GM12874 (cell line): ENCODE measurements around the gene WRNIP1.

Source experiments
- CTCF ChIP-seq: IDR thresholded peaks from 2 replicates; pipeline ENCODE4 v1.5.1; 2011; ENCODE audit warnings: low read depth, mild to moderate bottlenecking, control low read depth, low read length, moderate library complexity; ENCODE audit not compliant: insufficient read depth

WRNIP1 gene

GRCh38 chr6:2734488-2735166, 30.6 kb upstream of the WRNIP1 start:
- TF ChIP-seq CTCF: no peak

DNA sequence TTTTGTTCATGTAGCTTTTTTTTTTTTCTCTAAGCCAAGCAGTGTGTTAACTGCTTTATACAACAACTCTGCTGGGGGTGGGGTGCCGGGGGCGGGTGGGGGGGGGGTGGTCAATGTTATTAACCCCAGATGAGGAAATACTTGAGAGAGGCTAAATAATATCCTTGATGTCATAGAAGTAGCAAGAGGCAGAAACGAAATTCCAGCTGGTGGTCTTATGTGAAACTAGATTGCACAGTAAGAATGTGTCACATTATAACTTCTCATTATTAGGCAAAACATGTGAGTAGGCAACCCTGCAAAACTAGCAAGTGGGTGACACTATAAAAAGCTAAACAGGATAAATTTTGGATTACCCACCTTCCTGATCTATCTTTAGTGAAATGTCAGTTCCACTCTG, 27.3 kb upstream of the WRNIP1 start:
- TF ChIP-seq CTCF: no peak

DNA sequence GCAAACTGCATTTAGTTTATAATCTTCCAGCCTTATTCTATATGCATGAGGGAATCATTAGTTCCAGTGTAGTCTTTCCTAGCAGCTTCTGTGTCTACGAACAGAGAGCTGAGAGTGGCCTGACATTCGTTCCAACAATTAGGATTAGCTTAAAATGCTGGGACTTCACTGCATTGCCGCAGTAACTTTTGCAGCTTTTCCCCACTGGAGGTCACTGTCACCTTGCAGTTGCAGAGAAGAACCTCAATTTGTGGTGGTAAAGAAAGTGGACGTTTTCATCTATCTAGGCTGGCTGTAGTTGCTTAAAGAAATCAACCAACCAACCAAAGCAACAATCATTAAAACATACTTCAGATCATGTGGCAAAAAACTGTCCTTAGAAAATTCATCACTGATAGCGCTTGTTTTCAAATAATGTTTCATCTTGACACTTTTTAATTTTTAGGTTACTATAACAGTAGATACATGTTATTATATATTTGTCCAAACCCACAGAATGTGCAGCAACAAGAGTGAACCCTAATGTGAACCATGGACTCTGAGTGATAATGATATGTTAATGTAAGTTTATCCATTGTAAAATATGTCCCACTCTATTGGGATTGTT, 26.7 kb upstream of the WRNIP1 start:
- peak; percentile 75 for TF ChIP-seq CTCF

DNA sequence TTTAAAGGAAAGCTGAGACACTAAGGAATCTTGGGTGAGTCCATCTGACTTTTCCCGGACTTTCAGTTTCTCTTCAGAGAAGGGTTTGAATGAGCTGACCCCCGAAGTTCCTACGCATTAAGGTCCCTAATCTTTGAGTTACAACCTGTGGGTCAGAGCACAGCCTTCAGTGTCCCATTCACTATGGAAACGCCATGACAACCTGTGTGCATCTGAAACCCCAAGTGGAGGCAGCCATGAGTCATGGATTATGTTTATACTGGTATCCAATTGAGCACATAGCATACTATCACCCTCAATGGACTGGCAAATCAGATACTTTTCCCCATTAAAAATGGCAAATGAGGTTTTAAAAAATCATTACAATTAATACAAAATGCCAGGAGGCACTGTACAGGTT, 25.9 kb upstream of the WRNIP1 start:
- TF ChIP-seq CTCF: no peak

DNA sequence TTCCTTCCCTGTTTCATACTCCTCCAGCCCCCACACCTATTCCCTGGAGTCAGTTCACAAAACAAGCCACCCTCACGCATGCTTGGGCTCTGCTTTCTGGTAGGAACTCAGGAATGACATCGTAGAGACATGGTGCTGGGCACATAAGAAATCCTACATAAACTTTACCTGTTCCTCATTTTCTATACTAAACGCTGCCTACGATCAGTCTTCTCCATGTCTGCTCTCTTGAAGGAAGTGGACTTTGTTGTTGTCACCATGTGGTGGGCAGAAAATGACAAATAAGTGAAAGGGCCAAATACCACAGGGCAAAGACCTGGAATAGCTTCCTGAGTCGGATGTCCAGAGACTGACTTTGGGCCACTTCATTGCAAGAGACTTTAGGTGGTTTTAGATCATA, 24.6 kb upstream of the WRNIP1 start:
- TF ChIP-seq CTCF: no peak

GRCh38 chr6:2741756-2742155, 23.4 kb upstream of the WRNIP1 start:
- no peak for TF ChIP-seq CTCF

- TF ChIP-seq CTCF: no peak
These were observed 21.6 kb upstream of the WRNIP1 start for GRCh38 chr6:2743280-2744208.
